Esophagus muscularis mucosa (tissue), 4 donors: ENCODE results near the gene RNF220. TPM values are rescaled to one million over a fixed set of nuclear protein-coding genes. Genes with fewer than 3 reads are reported as not detected.

Experiments used
- DNase-seq: peaks from one replicate; pipeline ENCODE4 v3.0.0-alpha.2; 2017; ENCODE audit errors: extremely low spot score
- H3K27ac ChIP-seq, 4 donors: fragments of 200-600 bp; sonication (generic); replicated peaks in 1 of 4; 1 replicate in 3 of 4; 2 replicates in 1 of 4; pipeline ENCODE4 v1.5.1; 2016 to 2019; ENCODE audit warnings: mild to moderate bottlenecking in 1 of 4
- H3K27me3 ChIP-seq, 4 donors: fragments of 200-600 bp; sonication (generic); one replicate each; pipeline versions ENCODE4 v1.5.1 to v1.6.0; 2016 to 2019
- H3K36me3 ChIP-seq, 4 donors: fragments of 200-600 bp; sonication (generic); one replicate each; pipeline ENCODE4 v1.5.1; 2016 to 2019
- H3K4me1 ChIP-seq, 4 donors: fragments of 200-600 bp; sonication (generic); one replicate each; pipeline ENCODE4 v1.5.1; 2016 to 2019
- H3K4me3 ChIP-seq, 4 donors: fragments of 200-600 bp; sonication (generic); 1 replicate in 2 of 4; 2 replicates in 2 of 4; pipeline ENCODE4 v1.5.1; 2016 to 2019; ENCODE audit warnings: mild to moderate bottlenecking in 4 of 4, moderate library complexity in 1 of 4
- H3K9me3 ChIP-seq, 4 donors: fragments of 200-600 bp; sonication (generic); 1 replicate in 3 of 4; 2 replicates in 1 of 4; pipeline ENCODE4 v1.5.1; 2016 to 2019
- CTCF ChIP-seq, 3 experiments: fragments of 200-600 bp in 2 of 3; fragments of 450-650 bp in 1 of 3; sonication (generic) in 2 of 3; IDR thresholded peaks; one replicate each; pipeline ENCODE4 v1.5.1; 2017 to 2019; ENCODE audit warnings: antibody characterized with exemption in 3 of 3, mild to moderate bottlenecking in 2 of 3, moderate library complexity in 1 of 3
- EP300 ChIP-seq: sonication (generic); formaldehyde crosslinking; IDR thresholded peaks from one replicate; pipeline ENCODE4 v1.6.1; 2017; ENCODE audit warnings: antibody characterized with exemption
- POLR2A ChIP-seq: fragments of 450-650 bp; IDR thresholded peaks from one replicate; pipeline ENCODE4 v1.6.1; 2017; ENCODE audit warnings: antibody characterized with exemption, moderate library complexity, mild to moderate bottlenecking, low read depth
- POLR2AphosphoS5 ChIP-seq, 2 donors: sonication (generic); formaldehyde crosslinking; IDR thresholded peaks; one replicate each; pipeline ENCODE4 v1.6.1; 2017; ENCODE audit warnings: antibody characterized with exemption in 2 of 2
- WGBS: methylation state at CpG from one replicate; pipeline ENCODE4 v1.1.5; 2018; 5-methylcytosine and 5-hydroxymethylcytosine counted together
- intact Hi-C: fragments of 100-400 bp; cut with DNase I; formaldehyde crosslinking; loops from one replicate; pipeline ENCODE4 v1.15.1; 2023
- total RNA-seq, 4 donors: library from RNA; depleted of rRNA; stranded (reverse); fragments of >200 nt; gene quantifications; one replicate each; pipeline versions ENCODE4 v1.1.0 to v1.2.1, GENCODE V29; 2016

RNF220 gene
- total RNA-seq, 4 donors from 2014 or later, result 112 to 157 (median 126) TPM

- no peak overlapping the region for H3K4me3 ChIP-seq
- no peak for DNase-seq
- TF ChIP-seq POLR2AphosphoS5 (IDR thresholded peaks at IDR 0.05) (no peak), EP300 (no peak), CTCF (IDR thresholded peaks at IDR 0.05) (no peak), POLR2A (no peak)
- intact Hi-C loops, result no loop called here
- peaks cover 17 to 26% (median 20%) of the 10 kb centered on the region in 4 donors for H3K4me1 ChIP-seq
- H3K27ac ChIP-seq, result no peak overlapping the region
- whole genome bisulfite sequencing, result 71% methylated on average over 7 of the region's 8 CpGs
- peaks cover 0 to 77% (median 5%) of the 10 kb centered on the region in 4 donors for H3K27me3 ChIP-seq
- H3K36me3 ChIP-seq, result no peaks in the 10 kb centered on the region
- H3K9me3 ChIP-seq, result no peaks in the 10 kb centered on the region
Measured at GRCh38 chr1:44425341-44426082, 20.5 kb downstream of the RNF220 start.

DNA sequence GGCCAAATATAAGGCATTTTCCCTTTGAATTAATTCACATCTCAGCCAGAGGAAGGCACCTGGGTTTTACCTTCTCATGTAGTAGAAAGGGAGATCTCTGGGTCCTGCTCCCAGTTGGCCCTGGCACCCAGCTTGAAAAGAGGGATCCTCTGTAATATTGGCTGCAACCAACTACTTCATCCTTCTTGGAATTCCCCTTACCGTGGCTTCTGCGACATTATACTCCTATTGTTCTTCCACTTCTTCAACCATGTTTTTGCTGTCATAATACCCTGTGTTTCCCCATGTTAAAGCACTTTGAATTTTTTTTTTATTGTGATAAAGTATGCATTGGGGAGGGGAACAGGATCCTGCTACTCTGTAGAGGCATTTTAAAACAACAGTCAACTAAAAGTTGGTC is 26.8 kb downstream of the RNF220 start:
- no peaks in the 10 kb centered on the region for H3K9me3 ChIP-seq
- intact Hi-C loops, result no loop called here
- 82% methylated on average over 2 of the region's 2 CpGs for WGBS
- H3K36me3 ChIP-seq, result no peaks in the 10 kb centered on the region
- no peaks in the 10 kb centered on the region for H3K4me1 ChIP-seq
- peaks cover 0 to 34% (median 0%) of the 10 kb centered on the region in 4 donors for H3K27me3 ChIP-seq
- no peak overlapping the region for H3K4me3 ChIP-seq
- H3K27ac ChIP-seq, result no peak overlapping the region
- no peak for DNase-seq
- no peak for TF ChIP-seq EP300
- TF ChIP-seq POLR2A, result no peak
- no peak for TF ChIP-seq POLR2AphosphoS5 (IDR thresholded peaks at IDR 0.05)

DNA sequence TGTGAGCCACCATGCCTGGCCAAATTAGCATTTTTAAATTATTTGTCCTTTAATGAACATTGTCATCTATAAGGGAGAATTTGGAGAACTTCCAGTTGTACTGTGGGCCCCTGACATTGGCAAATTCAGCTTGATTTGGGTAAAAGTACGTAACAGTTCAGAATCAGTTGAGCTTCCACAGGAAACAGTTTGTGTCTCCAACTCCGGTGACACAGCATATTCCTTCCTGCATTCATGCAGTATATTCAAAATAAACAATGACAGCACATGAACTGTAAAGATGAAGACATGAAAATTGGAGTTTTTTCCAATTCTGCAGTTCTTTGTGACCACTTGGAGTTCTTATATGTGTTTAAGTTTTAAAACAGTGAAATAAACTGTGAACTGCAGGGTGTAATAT is 28.2 kb downstream of the RNF220 start:
- WGBS, result 75% methylated on average over 2 of the region's 2 CpGs

GRCh38 chr1:44436401-44437106 is 31.5 kb downstream of the RNF220 start:
- intact Hi-C loops, result no loop called here
- Histone ChIP-seq H3K4me1 (no peaks in the 10 kb centered on the region), H3K9me3 (no peaks in the 10 kb centered on the region), H3K27ac (no peak overlapping the region), H3K36me3 (no peaks in the 10 kb centered on the region), H3K27me3 (peaks cover 0 to 5% (median 0%) of the 10 kb centered on the region in 4 donors), H3K4me3 (no peak overlapping the region)
- no peak for TF ChIP-seq EP300
- no peak for TF ChIP-seq POLR2AphosphoS5 (IDR thresholded peaks at IDR 0.05)
- TF ChIP-seq POLR2A, result no peak
- no peak for TF ChIP-seq CTCF (IDR thresholded peaks at IDR 0.05)
- DNase-seq, result no peak
- WGBS, result 90% methylated on average over 5 of the region's 5 CpGs

More for the DNA sequence above, 28.2 kb downstream of the RNF220 start:
- no peaks in the 10 kb centered on the region for H3K9me3 ChIP-seq
- no peak overlapping the region for H3K4me3 ChIP-seq
- no peak for DNase-seq
- H3K27ac ChIP-seq, result no peak overlapping the region
- no peaks in the 10 kb centered on the region for H3K4me1 ChIP-seq
- intact Hi-C loops, result no loop called here
- TF ChIP-seq POLR2A, result no peak
- no peak for TF ChIP-seq EP300
- TF ChIP-seq CTCF (IDR thresholded peaks at IDR 0.05), result no peak
- H3K36me3 ChIP-seq, result no peaks in the 10 kb centered on the region
- peaks cover 0 to 23% (median 0%) of the 10 kb centered on the region in 4 donors for H3K27me3 ChIP-seq

DNA sequence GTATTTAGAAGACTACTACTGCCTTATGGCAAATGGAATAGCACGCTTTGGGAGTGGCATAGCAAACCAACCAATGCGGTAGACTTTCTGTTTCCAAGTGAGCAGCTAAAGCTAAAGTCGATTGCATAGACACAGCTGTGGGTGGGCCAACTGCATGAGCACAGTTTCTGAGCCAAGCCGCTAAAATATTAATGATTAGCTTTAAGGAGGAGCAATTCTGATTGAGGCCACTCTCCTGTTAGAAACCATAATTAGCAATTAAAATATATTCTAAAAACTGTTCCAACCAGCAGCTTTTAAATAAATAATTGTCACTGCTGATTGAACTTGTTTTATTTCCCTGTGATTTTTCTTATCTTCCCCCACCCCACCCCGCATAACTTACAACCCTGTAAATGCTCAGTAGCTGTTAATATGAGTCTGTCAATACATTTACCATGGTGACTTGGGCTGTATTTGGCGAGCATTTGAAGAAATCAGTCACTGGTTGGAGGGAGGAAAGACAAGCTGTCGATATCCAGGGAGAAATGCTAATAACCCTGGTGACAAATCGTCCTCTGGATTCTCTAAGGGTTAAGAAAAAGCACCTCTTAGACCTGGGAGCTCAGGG is 32.2 kb downstream of the RNF220 start:
- DNase-seq, result no peak
- no peak overlapping the region for H3K4me3 ChIP-seq
- TF ChIP-seq POLR2A, result no peak
- no peak for TF ChIP-seq POLR2AphosphoS5 (IDR thresholded peaks at IDR 0.05)
- TF ChIP-seq CTCF (IDR thresholded peaks at IDR 0.05), result no peak
- no peak for TF ChIP-seq EP300
- H3K4me1 ChIP-seq, result no peaks in the 10 kb centered on the region
- 74% methylated on average over 8 of the region's 8 CpGs for WGBS
- no peaks in the 10 kb centered on the region for H3K9me3 ChIP-seq
- no peaks in the 10 kb centered on the region for H3K36me3 ChIP-seq
- H3K27me3 ChIP-seq, result peaks cover 0 to 3% (median 0%) of the 10 kb centered on the region in 4 donors
- intact Hi-C loops, result no loop called here
- H3K27ac ChIP-seq, result no peak overlapping the region
